Breast epithelium (tissue), 3 donors: Measurements from ENCODE around the gene ST7L.
A peak's percentile ranks its signal among the peaks of the same experiment; 100 is the strongest.

Experiments used
- CTCF ChIP-seq, 3 donors: fragments of 450-650 bp; IDR thresholded peaks; one replicate each; pipeline ENCODE4 v1.5.1; 2016 to 2017; ENCODE audit warnings: antibody characterized with exemption in 3 of 3, mild to moderate bottlenecking in 3 of 3, moderate library complexity in 3 of 3
- POLR2A ChIP-seq: fragments of 450-650 bp; IDR thresholded peaks from one replicate; pipeline ENCODE4 v1.6.1; 2016; ENCODE audit warnings: antibody characterized with exemption, mild to moderate bottlenecking, moderate library complexity

- peak; percentile 94 for TF ChIP-seq POLR2A
- TF ChIP-seq CTCF (IDR thresholded peaks at IDR 0.05), result no peak
Measured at GRCh38 chr1:112619518-112620376, 806 bp upstream of the ST7L start, which contains the start of gene CAPZA1.
